Myocyte (in vitro differentiated cells): ENCODE measurements around the gene ACTN4. TPM values are rescaled to one million over a fixed set of nuclear protein-coding genes. Genes with fewer than 3 reads are reported as not detected.
"Not testable (repeated sequence)": the region's sequence is repeated elsewhere in the genome, so short reads cannot be mapped to it uniquely, and the experiment has no call there.

Experiments used
- DNase-seq: peaks from one replicate; pipeline ENCODE4 v3.0.0-alpha.2; 2012; ENCODE audit warnings: low read depth
- polyA plus RNA-seq: library from polyadenylated mRNA; unstranded; fragments of >200 nt; gene quantifications from one replicate; pipeline ENCODE4 v1.2.1, GENCODE V29; 2012; ENCODE audit warnings: missing spikeins
- total RNA-seq: library from RNA; depleted of rRNA; stranded (reverse); fragments of >200 nt; gene quantifications from 2 replicates; pipeline ENCODE4 v1.2.3, GENCODE V29; 2014

Gene ACTN4
- total RNA-seq = 350 and 441 TPM in 2 replicates
- polyA plus RNA-seq = 758 TPM

GRCh38 chr19:38647368-38647965, at the start of gene ACTN4:
ACTN4 (plus strand) TSS chr19:38647649; CDS start chr19:38647746, 97 bp downstream.
- DNase-seq = peak; percentile 97

- no peak for DNase-seq
These were observed 47.7 kb upstream of the ACTN4 start for GRCh38 chr19:38599722-38600121.

- DNase-seq = not testable (repeated sequence)
These were observed 44.6 kb upstream of the ACTN4 start for GRCh38 chr19:38602856-38603255.

GRCh38 chr19:38606131-38606530, 41.3 kb upstream of the ACTN4 start:
- DNase-seq = no peak

- no peak for DNase-seq
These were observed 33.2 kb upstream of the ACTN4 start for GRCh38 chr19:38614289-38614688.

GRCh38 chr19:38615007-38615581, 32.4 kb upstream of the ACTN4 start:
- DNase-seq = no peak

- DNase-seq = no peak
These were observed 31.2 kb upstream of the ACTN4 start for GRCh38 chr19:38616265-38616664.

- no peak for DNase-seq
These were observed 30.1 kb upstream of the ACTN4 start for GRCh38 chr19:38617283-38617763.

GRCh38 chr19:38617764-38618589, 29.5 kb upstream of the ACTN4 start, which contains the start of gene MAP4K1:
MAP4K1 (minus strand) TSS chr19:38617953; CDS start chr19:38617895, 58 bp downstream.
- DNase-seq = no peak

GRCh38 chr19:38618590-38619360, 28.7 kb upstream of the ACTN4 start, which contains the start of gene EIF3K:
EIF3K (plus strand) TSS chr19:38619188; CDS start chr19:38619269, 81 bp downstream.
- peak; percentile 99 for DNase-seq

GRCh38 chr19:38619361-38620174, 27.9 kb upstream of the ACTN4 start:
- DNase-seq = no peak

- no peak for DNase-seq
These were observed 22.6 kb upstream of the ACTN4 start for GRCh38 chr19:38624822-38625221.

- no peak for DNase-seq
These were observed 21.0 kb upstream of the ACTN4 start for GRCh38 chr19:38626401-38626800.

GRCh38 chr19:38629568-38629967, 17.9 kb upstream of the ACTN4 start:
- DNase-seq = no peak

GRCh38 chr19:38631301-38631700, 16.1 kb upstream of the ACTN4 start:
- DNase-seq = not testable (repeated sequence)

- DNase-seq = not testable (repeated sequence)
These were observed 15.5 kb upstream of the ACTN4 start for GRCh38 chr19:38631811-38632475.

GRCh38 chr19:38632476-38633213, 14.8 kb upstream of the ACTN4 start:
- no peak for DNase-seq

GRCh38 chr19:38634757-38635482, 12.5 kb upstream of the ACTN4 start:
- peak; percentile 84 for DNase-seq
